Esophagus muscularis mucosa (tissue), 4 donors: ENCODE measurements around the gene HMX3. TPM values are rescaled to one million over a fixed set of nuclear protein-coding genes. Genes with fewer than 3 reads are reported as not detected.
"Not testable (repeated sequence)": the region's sequence is repeated elsewhere in the genome, so short reads cannot be mapped to it uniquely, and the experiment has no call there.

Experiments
- DNase-seq: peaks from one replicate; pipeline ENCODE4 v3.0.0-alpha.2; 2017; ENCODE audit errors: extremely low spot score
- H3K27ac ChIP-seq, 4 donors: fragments of 200-600 bp; sonication (generic); replicated peaks in 1 of 4; 1 replicate in 3 of 4; 2 replicates in 1 of 4; pipeline ENCODE4 v1.5.1; 2016 to 2019; ENCODE audit warnings: mild to moderate bottlenecking in 1 of 4
- H3K27me3 ChIP-seq, 4 donors: fragments of 200-600 bp; sonication (generic); one replicate each; pipeline versions ENCODE4 v1.5.1 to v1.6.0; 2016 to 2019
- H3K36me3 ChIP-seq, 4 donors: fragments of 200-600 bp; sonication (generic); one replicate each; pipeline ENCODE4 v1.5.1; 2016 to 2019
- H3K4me1 ChIP-seq, 4 donors: fragments of 200-600 bp; sonication (generic); one replicate each; pipeline ENCODE4 v1.5.1; 2016 to 2019
- H3K4me3 ChIP-seq, 4 donors: fragments of 200-600 bp; sonication (generic); 1 replicate in 2 of 4; 2 replicates in 2 of 4; pipeline ENCODE4 v1.5.1; 2016 to 2019; ENCODE audit warnings: mild to moderate bottlenecking in 4 of 4, moderate library complexity in 1 of 4
- H3K9me3 ChIP-seq, 4 donors: fragments of 200-600 bp; sonication (generic); 1 replicate in 3 of 4; 2 replicates in 1 of 4; pipeline ENCODE4 v1.5.1; 2016 to 2019
- CTCF ChIP-seq, 3 experiments: fragments of 200-600 bp in 2 of 3; fragments of 450-650 bp in 1 of 3; sonication (generic) in 2 of 3; IDR thresholded peaks; one replicate each; pipeline ENCODE4 v1.5.1; 2017 to 2019; ENCODE audit warnings: antibody characterized with exemption in 3 of 3, mild to moderate bottlenecking in 2 of 3, moderate library complexity in 1 of 3
- EP300 ChIP-seq: sonication (generic); formaldehyde crosslinking; IDR thresholded peaks from one replicate; pipeline ENCODE4 v1.6.1; 2017; ENCODE audit warnings: antibody characterized with exemption
- POLR2A ChIP-seq: fragments of 450-650 bp; IDR thresholded peaks from one replicate; pipeline ENCODE4 v1.6.1; 2017; ENCODE audit warnings: antibody characterized with exemption, moderate library complexity, mild to moderate bottlenecking, low read depth
- POLR2AphosphoS5 ChIP-seq, 2 donors: sonication (generic); formaldehyde crosslinking; IDR thresholded peaks; one replicate each; pipeline ENCODE4 v1.6.1; 2017; ENCODE audit warnings: antibody characterized with exemption in 2 of 2
- WGBS: methylation state at CpG from one replicate; pipeline ENCODE4 v1.1.5; 2018; 5-methylcytosine and 5-hydroxymethylcytosine counted together
- intact Hi-C: fragments of 100-400 bp; cut with DNase I; formaldehyde crosslinking; loops from one replicate; pipeline ENCODE4 v1.15.1; 2023
- total RNA-seq, 4 donors: library from RNA; depleted of rRNA; stranded (reverse); fragments of >200 nt; gene quantifications; one replicate each; pipeline versions ENCODE4 v1.1.0 to v1.2.1, GENCODE V29; 2016

The HMX3 gene
- total RNA-seq, 4 donors from 2014 or later = not detected

GRCh38 chr10:123164319-123164718 lies 28.5 kb downstream of the HMX3 start:
- Histone ChIP-seq H3K9me3 (no peaks in the 10 kb centered on the region), H3K4me1 (no peaks in the 10 kb centered on the region), H3K4me3 (no peak overlapping the region), H3K27me3 (no peaks in the 10 kb centered on the region), H3K27ac (no peak overlapping the region), H3K36me3 (peaks cover 42 to 95% (median 56%) of the 10 kb centered on the region in 4 donors)
- 95% methylated on average over 2 of the region's 2 CpGs for WGBS
- no peak for TF ChIP-seq POLR2AphosphoS5 (IDR thresholded peaks at IDR 0.05)
- TF ChIP-seq POLR2A = no peak
- no peak for TF ChIP-seq CTCF (IDR thresholded peaks at IDR 0.05)
- TF ChIP-seq EP300 = no peak
- intact Hi-C loops = no loop called here
- DNase-seq = no peak

GRCh38 chr10:123165445-123166072 lies 29.8 kb downstream of the HMX3 start:
- Histone ChIP-seq H3K4me1 (no peaks in the 10 kb centered on the region), H3K27me3 (no peaks in the 10 kb centered on the region), H3K27ac (no peak overlapping the region), H3K4me3 (no peak overlapping the region), H3K36me3 (peaks cover 40 to 94% (median 55%) of the 10 kb centered on the region in 4 donors), H3K9me3 (no peaks in the 10 kb centered on the region)
- intact Hi-C loops = no loop called here
- TF ChIP-seq CTCF (IDR thresholded peaks at IDR 0.05) = no peak
- TF ChIP-seq EP300 = no peak
- no peak for TF ChIP-seq POLR2AphosphoS5 (IDR thresholded peaks at IDR 0.05)
- TF ChIP-seq POLR2A = no peak
- WGBS = 66% methylated on average over 3 of the region's 4 CpGs
- DNase-seq = no peak

GRCh38 chr10:123166618-123167017 lies 30.8 kb downstream of the HMX3 start:
- H3K4me3 ChIP-seq = no peak overlapping the region
- H3K36me3 ChIP-seq = peaks cover 39 to 90% (median 51%) of the 10 kb centered on the region in 4 donors
- H3K4me1 ChIP-seq = no peaks in the 10 kb centered on the region
- WGBS = 92% methylated on average over 2 of the region's 2 CpGs
- no peak overlapping the region for H3K27ac ChIP-seq
- DNase-seq = no peak
- no peaks in the 10 kb centered on the region for H3K9me3 ChIP-seq
- intact Hi-C loops = no loop called here
- no peak for TF ChIP-seq POLR2A
- TF ChIP-seq POLR2AphosphoS5 (IDR thresholded peaks at IDR 0.05) = no peak
- no peak for TF ChIP-seq CTCF (IDR thresholded peaks at IDR 0.05)
- no peak for TF ChIP-seq EP300
- H3K27me3 ChIP-seq = no peaks in the 10 kb centered on the region

GRCh38 chr10:123170961-123171360 lies 35.2 kb downstream of the HMX3 start:
- no peaks in the 10 kb centered on the region for H3K4me1 ChIP-seq
- H3K36me3 ChIP-seq = peaks cover 10 to 53% (median 17%) of the 10 kb centered on the region in 4 donors
- no peak overlapping the region for H3K4me3 ChIP-seq
- intact Hi-C loops = no loop called here
- H3K27me3 ChIP-seq = no peaks in the 10 kb centered on the region
- DNase-seq = no peak
- no peak for TF ChIP-seq POLR2AphosphoS5 (IDR thresholded peaks at IDR 0.05)
- no peak for TF ChIP-seq CTCF (IDR thresholded peaks at IDR 0.05)
- no peak for TF ChIP-seq POLR2A
- TF ChIP-seq EP300 = no peak
- no peak overlapping the region for H3K27ac ChIP-seq
- 100% methylated on average over 4 of the region's 4 CpGs for WGBS
- H3K9me3 ChIP-seq = no peaks in the 10 kb centered on the region

- WGBS = 98% methylated on average over 10 of the region's 10 CpGs
- intact Hi-C loops, H3K4me1 ChIP-seq, DNase-seq, H3K27ac ChIP-seq, H3K4me3 ChIP-seq, H3K27me3 ChIP-seq, H3K9me3 ChIP-seq: not testable (repeated sequence)
- peaks cover 10 to 49% (median 16%) of the 10 kb centered on the region in 4 donors for H3K36me3 ChIP-seq
Observed at GRCh38 chr10:123171616-123172015, 35.8 kb downstream of the HMX3 start.
